CD4-positive, alpha-beta T cell (primary cell): Measurements from ENCODE around the gene CERKL. TPM values are rescaled to one million over a fixed set of nuclear protein-coding genes. Genes with fewer than 3 reads are reported as not detected.
A peak's percentile ranks its signal among the peaks of the same experiment; 100 is the strongest.

Source experiments
- ATAC-seq: fragments of 200-7000 bp; cut with Tn5 transposase; one replicate; pipeline ENCODE4 v1.10.0; 2022; ENCODE audit warnings: mild to moderate bottlenecking; ENCODE audit not compliant: poor library complexity
- CTCF ChIA-PET: fragments of 350-600 bp; sonication (Branson Sonifier 250); formaldehyde crosslinking; loops from one replicate; lab custom pipeline; 2021; ENCODE audit warnings: antibody characterized with exemption, inconsistent platforms; lab: Charles Lee
- POLR2A ChIA-PET: fragments of 350-600 bp; sonication (Branson Sonifier 250); formaldehyde crosslinking; loops from one replicate; lab custom pipeline; 2021; ENCODE audit warnings: antibody characterized with exemption, inconsistent platforms; lab: Charles Lee
- DNase-seq, 14 experiments: peaks; one replicate each; pipeline ENCODE4 v3.0.0-alpha.2; 2013 to 2020; ENCODE audit warnings: mixed read lengths in 2 of 14
- H3K27ac ChIP-seq, 2 donors: one replicate each; pipeline versions ENCODE4 v1.5.1 to v1.7.0; 2013; ENCODE audit warnings: low read length in 2 of 2, low read depth in 1 of 2, mild to moderate bottlenecking in 1 of 2
- H3K27me3 ChIP-seq, 2 experiments: 1 replicate in 1 of 2; 2 replicates in 1 of 2; pipeline versions ENCODE4 v1.6.1 to v1.7.0; 2013; ENCODE audit warnings: low read length in 2 of 2, control low read depth in 1 of 2, mild to moderate bottlenecking in 1 of 2, moderate library complexity in 1 of 2; ENCODE audit not compliant: insufficient read depth in 2 of 2, control insufficient read depth in 1 of 2
- H3K36me3 ChIP-seq: one replicate; pipeline ENCODE4 v1.6.1; 2013; ENCODE audit warnings: low read length, control low read depth; ENCODE audit not compliant: insufficient read depth
- H3K4me1 ChIP-seq: one replicate; pipeline ENCODE4 v1.6.1; 2013; ENCODE audit warnings: low read length, control low read depth; ENCODE audit not compliant: insufficient read depth
- H3K4me3 ChIP-seq: one replicate; pipeline ENCODE4 v1.5.1; 2013; ENCODE audit warnings: mild to moderate bottlenecking, low read length, moderate library complexity
- H3K9me3 ChIP-seq, 2 experiments: 1 replicate in 1 of 2; 2 replicates in 1 of 2; pipeline versions ENCODE4 v1.6.1 to v1.7.0; 2013; ENCODE audit warnings: low read length in 2 of 2, mild to moderate bottlenecking in 2 of 2, control low read depth in 1 of 2, moderate library complexity in 1 of 2; ENCODE audit not compliant: control insufficient read depth in 1 of 2, insufficient read depth in 1 of 2
- H3K27ac Mint-ChIP-seq: one replicate; pipeline ENCODE4 v1.8.0; 2020; ENCODE audit warnings: mixed read lengths
- H3K27me3 Mint-ChIP-seq: one replicate; pipeline ENCODE4 v1.8.0; 2021; ENCODE audit warnings: mixed read lengths
- H3K36me3 Mint-ChIP-seq: one replicate; pipeline ENCODE4 v1.8.0; 2021; ENCODE audit warnings: low read depth, mixed read lengths
- H3K4me1 Mint-ChIP-seq: one replicate; pipeline ENCODE4 v1.8.0; 2021; ENCODE audit warnings: low read depth, mixed read lengths
- H3K4me3 Mint-ChIP-seq: one replicate; pipeline ENCODE4 v1.8.0; 2020; ENCODE audit warnings: mild to moderate bottlenecking, mixed read lengths
- H3K9me3 Mint-ChIP-seq: one replicate; pipeline ENCODE4 v1.8.0; 2020; ENCODE audit warnings: mixed read lengths
- intact Hi-C, 2 experiments: fragments of 100-400 bp; cut with DNase I in 1 of 2; cut with micrococcal nuclease in 1 of 2; formaldehyde crosslinking; loops; one replicate each; pipeline versions ENCODE4 v1.15.1 to v1.9.0; 2023 to 2025; cut with DNase I, micrococcal nuclease
- total RNA-seq, 174 experiments: library from RNA in 2 of 174; stranded (reverse) in 2 of 174; gene quantifications; one replicate each; pipeline ENCODE4 v1.2.3 and lab custom pipeline; 2021 to 2026
- TF ChIP-seq, protein P1 (sequence below): fragments of 200-600 bp; IDR thresholded peaks from one replicate; pipeline ENCODE4 v1.8.0; 2022; ENCODE audit warnings: antibody characterized with exemption, mild to moderate bottlenecking

CERKL gene
- total RNA-seq, 2 experiments from 2014 or later, result not detected

DNA sequence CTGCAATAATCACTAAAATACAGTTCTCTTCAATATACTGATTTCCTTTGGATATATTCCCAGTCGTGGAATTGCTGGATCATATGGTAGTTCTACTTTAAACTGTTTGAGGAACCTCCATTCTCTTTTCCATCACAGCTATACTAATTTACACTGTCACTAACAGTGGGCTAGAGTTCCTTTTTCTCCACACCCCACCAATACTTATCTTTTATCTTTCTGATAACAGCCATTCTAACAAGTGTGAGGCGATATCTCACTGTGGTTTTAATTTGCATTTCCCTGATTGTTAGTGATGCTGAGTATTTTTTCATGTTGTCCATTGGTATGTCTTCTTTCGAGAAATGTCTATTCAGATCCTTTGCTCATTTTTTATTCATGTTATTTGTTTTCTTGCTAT, 68.4 kb downstream of the CERKL start:
- H3K27me3 ChIP-seq, result no peaks in the 10 kb centered on the region
- H3K9me3 Mint-ChIP-seq, result no peaks in the 10 kb centered on the region
- ChIA-PET CTCF (no interaction called here), POLR2A (no interaction called here)
- H3K4me3 Mint-ChIP-seq, result no peak overlapping the region
- intact Hi-C loops, result no loop called here
- H3K4me1 Mint-ChIP-seq, result peaks cover 15% of the 10 kb centered on the region
- no peaks in the 10 kb centered on the region for H3K36me3 Mint-ChIP-seq
- no peaks in the 10 kb centered on the region for H3K9me3 ChIP-seq
- ATAC-seq (no peak), DNase-seq (no peak)
- H3K27me3 Mint-ChIP-seq, result peaks cover 6% of the 10 kb centered on the region
- H3K27ac ChIP-seq, result no peak overlapping the region
- TF ChIP-seq, protein P1, sequence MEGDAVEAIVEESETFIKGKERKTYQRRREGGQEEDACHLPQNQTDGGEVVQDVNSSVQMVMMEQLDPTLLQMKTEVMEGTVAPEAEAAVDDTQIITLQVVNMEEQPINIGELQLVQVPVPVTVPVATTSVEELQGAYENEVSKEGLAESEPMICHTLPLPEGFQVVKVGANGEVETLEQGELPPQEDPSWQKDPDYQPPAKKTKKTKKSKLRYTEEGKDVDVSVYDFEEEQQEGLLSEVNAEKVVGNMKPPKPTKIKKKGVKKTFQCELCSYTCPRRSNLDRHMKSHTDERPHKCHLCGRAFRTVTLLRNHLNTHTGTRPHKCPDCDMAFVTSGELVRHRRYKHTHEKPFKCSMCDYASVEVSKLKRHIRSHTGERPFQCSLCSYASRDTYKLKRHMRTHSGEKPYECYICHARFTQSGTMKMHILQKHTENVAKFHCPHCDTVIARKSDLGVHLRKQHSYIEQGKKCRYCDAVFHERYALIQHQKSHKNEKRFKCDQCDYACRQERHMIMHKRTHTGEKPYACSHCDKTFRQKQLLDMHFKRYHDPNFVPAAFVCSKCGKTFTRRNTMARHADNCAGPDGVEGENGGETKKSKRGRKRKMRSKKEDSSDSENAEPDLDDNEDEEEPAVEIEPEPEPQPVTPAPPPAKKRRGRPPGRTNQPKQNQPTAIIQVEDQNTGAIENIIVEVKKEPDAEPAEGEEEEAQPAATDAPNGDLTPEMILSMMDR, result no peak
- H3K4me3 ChIP-seq, result no peak overlapping the region
- peaks cover 4% of the 10 kb centered on the region for H3K4me1 ChIP-seq
- no peaks in the 10 kb centered on the region for H3K36me3 ChIP-seq
- H3K27ac Mint-ChIP-seq, result no peak overlapping the region

DNA sequence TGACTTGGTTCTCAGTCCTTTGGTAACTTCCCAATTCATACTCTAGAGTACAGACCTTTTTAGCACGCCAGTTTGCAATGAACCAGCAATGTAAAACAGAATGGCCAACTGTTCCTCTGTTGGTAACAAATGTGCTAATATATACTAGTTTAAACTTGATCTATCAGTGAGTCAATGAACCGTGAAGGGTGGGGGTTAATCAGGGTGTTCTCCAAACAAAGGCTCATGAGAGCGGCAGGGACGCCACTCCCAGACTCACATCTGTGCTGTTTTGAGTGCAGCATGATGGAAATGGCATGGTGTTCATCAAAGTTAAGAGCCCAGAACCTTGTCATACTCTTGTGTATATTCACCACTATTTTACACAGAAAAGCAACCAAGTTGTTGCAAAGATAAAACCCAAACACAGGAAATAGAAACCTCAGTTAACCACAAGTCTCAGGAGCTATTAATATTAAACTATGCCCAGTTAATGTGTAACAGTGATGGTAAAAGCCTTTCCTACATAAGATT, 70.3 kb downstream of the CERKL start:
- H3K27ac Mint-ChIP-seq, result no peak overlapping the region
- ChIA-PET POLR2A (no interaction called here), CTCF (interaction anchor here (0.8 kb wide), 1 partner anchor 21 kb away, joined by 3 read pairs; no protein-coding TSS in a partner anchor)
- H3K9me3 Mint-ChIP-seq, result no peaks in the 10 kb centered on the region
- Histone ChIP-seq H3K4me1 (peaks cover 4% of the 10 kb centered on the region), H3K9me3 (no peaks in the 10 kb centered on the region), H3K27ac (no peak overlapping the region), H3K4me3 (no peak overlapping the region), H3K27me3 (no peaks in the 10 kb centered on the region), H3K36me3 (no peaks in the 10 kb centered on the region)
- TF ChIP-seq, protein P1, result no peak
- H3K36me3 Mint-ChIP-seq, result no peaks in the 10 kb centered on the region
- intact Hi-C loops, result no loop called here
- peaks cover 15% of the 10 kb centered on the region for H3K4me1 Mint-ChIP-seq
- no peak for ATAC-seq
- peaks cover 5% of the 10 kb centered on the region for H3K27me3 Mint-ChIP-seq
- DNase-seq, result peak in 1 of 14 experiments; percentile 32
- H3K4me3 Mint-ChIP-seq, result no peak overlapping the region

- ChIA-PET CTCF (interaction anchor here (0.8 kb wide), 1 partner anchor 22 kb away, joined by 3 read pairs; no protein-coding TSS in a partner anchor), POLR2A (interaction anchor here (0.8 kb wide), 1 partner anchor 26 kb away, joined by 3 read pairs; no protein-coding TSS in a partner anchor)
- DNase-seq (no peak), ATAC-seq (no peak)
- intact Hi-C loops, result no loop called here
- H3K36me3 Mint-ChIP-seq, result no peaks in the 10 kb centered on the region
- no peak overlapping the region for H3K27ac ChIP-seq
- H3K4me1 Mint-ChIP-seq, result peaks cover 15% of the 10 kb centered on the region
- no peaks in the 10 kb centered on the region for H3K9me3 ChIP-seq
- peaks cover 5% of the 10 kb centered on the region for H3K27me3 Mint-ChIP-seq
- TF ChIP-seq, protein P1, result no peak
- H3K4me3 ChIP-seq, result no peak overlapping the region
- H3K27me3 ChIP-seq, result no peaks in the 10 kb centered on the region
- no peaks in the 10 kb centered on the region for H3K9me3 Mint-ChIP-seq
- peaks cover 4% of the 10 kb centered on the region for H3K4me1 ChIP-seq
- H3K4me3 Mint-ChIP-seq, result no peak overlapping the region
- no peaks in the 10 kb centered on the region for H3K36me3 ChIP-seq
- no peak overlapping the region for H3K27ac Mint-ChIP-seq
These were observed 71.2 kb downstream of the CERKL start for GRCh38 chr2:181585732-181586131.
